SU-DHL-6 (cell line): ENCODE data around the gene PSMC3.
A peak's percentile ranks its signal among the peaks of the same experiment; 100 is the strongest.

Experiments
- H2AFZ ChIP-seq: fragments of 200-600 bp; sonication (generic); 2 replicates; pipeline ENCODE4 v1.6.1; 2014; ENCODE audit warnings: low read depth, mild to moderate bottlenecking, moderate library complexity, mixed read lengths, antibody characterized with exemption, low read length; ENCODE audit not compliant: severe bottlenecking
- H3F3A ChIP-seq: fragments of 200-600 bp; shearing (Covaris generic); 2 replicates; pipeline ENCODE4 v1.6.0; 2016; ENCODE audit warnings: antibody characterized with exemption, mild to moderate bottlenecking; ENCODE audit not compliant: insufficient read depth
- H3K27ac ChIP-seq: fragments of 200-600 bp; sonication (generic); 2 replicates; pipeline ENCODE4 v1.5.1; 2016; ENCODE audit warnings: low read depth, mild to moderate bottlenecking, low read length, moderate library complexity, mixed read lengths
- H3K27me3 ChIP-seq: fragments of 200-600 bp; sonication (generic), shearing (Covaris generic); 2 replicates; pipeline ENCODE4 v1.6.0; 2014; ENCODE audit warnings: mild to moderate bottlenecking, low read length
- H3K36me3 ChIP-seq: fragments of 200-600 bp; sonication (generic); 2 replicates; pipeline ENCODE4 v1.6.1; 2014; ENCODE audit warnings: mild to moderate bottlenecking, low read length, mixed read lengths
- H3K4me2 ChIP-seq: fragments of 300-600, 200-600 bp; shearing (Covaris generic), sonication (generic); 2 replicates; pipeline ENCODE4 v1.6.0; 2014; ENCODE audit warnings: low read length, low read depth, mild to moderate bottlenecking; ENCODE audit not compliant: poor library complexity, severe bottlenecking
- H3K4me3 ChIP-seq: fragments of 200-600 bp; sonication (generic); 2 replicates; pipeline ENCODE4 v1.5.1; 2014; ENCODE audit warnings: antibody characterized with exemption, low read length, mild to moderate bottlenecking, mixed read lengths; ENCODE audit not compliant: insufficient read depth, poor library complexity, severe bottlenecking
- H3K79me2 ChIP-seq: fragments of 200-600 bp; sonication (generic); 2 replicates; pipeline ENCODE4 v1.6.1; 2014; ENCODE audit warnings: mild to moderate bottlenecking, low read length, moderate library complexity; ENCODE audit not compliant: insufficient read depth
- H3K9ac ChIP-seq: fragments of 200-600 bp; sonication (generic); 2 replicates; pipeline ENCODE4 v1.7.0; 2014; ENCODE audit warnings: mild to moderate bottlenecking, low read length
- H3K9me2 ChIP-seq: fragments of 200-600 bp; sonication (generic); replicated peaks from 2 replicates; pipeline ENCODE4 v1.6.1; 2014; ENCODE audit warnings: low read length; ENCODE audit not compliant: insufficient read depth
- H3K9me3 ChIP-seq: fragments of 200-600 bp; sonication (generic); 2 replicates; pipeline ENCODE4 v1.6.1; 2014; ENCODE audit warnings: low read length, mixed read lengths; ENCODE audit not compliant: insufficient read depth
- H4K20me1 ChIP-seq: fragments of 200-600 bp; sonication (generic); 2 replicates; pipeline ENCODE4 v1.6.1; 2014; ENCODE audit warnings: low read depth, mild to moderate bottlenecking, antibody characterized with exemption, low read length, moderate library complexity, mixed read lengths
- CTCF ChIP-seq: fragments of 200-600 bp; sonication (generic); IDR thresholded peaks from one replicate; pipeline ENCODE4 v1.5.1; 2017; ENCODE audit warnings: antibody characterized with exemption, mild to moderate bottlenecking, low read length, moderate library complexity; ENCODE audit not compliant: insufficient read depth, poor library complexity, severe bottlenecking
- EZH2phosphoT487 ChIP-seq: fragments of 200-600 bp; sonication (generic), shearing (Covaris generic); conservative IDR thresholded peaks from 2 replicates; pipeline ENCODE4 v1.6.1; 2018; ENCODE audit warnings: mild to moderate bottlenecking, antibody characterized with exemption, low read length, moderate library complexity, mixed read lengths

The PSMC3 gene

GRCh38 chr11:47376107-47376524, 50.1 kb downstream of the PSMC3 start:
- no peaks in the 10 kb centered on the region for H3K36me3 ChIP-seq
- H3K4me2 ChIP-seq, result peak overlapping the region; percentile 79
- no peak overlapping the region for H2AFZ ChIP-seq
- H3K4me3 ChIP-seq, result peak overlapping the region; percentile 74
- H3K9me2 ChIP-seq, result no peaks in the 10 kb centered on the region
- H3K27me3 ChIP-seq, result no peaks in the 10 kb centered on the region
- TF ChIP-seq EZH2phosphoT487 (no peak), CTCF (no peak)
- no peaks in the 10 kb centered on the region for H3F3A ChIP-seq
- H3K9me3 ChIP-seq, result no peaks in the 10 kb centered on the region
- peak overlapping the region; percentile 97 for H3K9ac ChIP-seq
- H3K79me2 ChIP-seq, result peaks cover 40% of the 10 kb centered on the region
- H3K27ac ChIP-seq, result peak overlapping the region; percentile 90
- H4K20me1 ChIP-seq, result no peaks in the 10 kb centered on the region

DNA sequence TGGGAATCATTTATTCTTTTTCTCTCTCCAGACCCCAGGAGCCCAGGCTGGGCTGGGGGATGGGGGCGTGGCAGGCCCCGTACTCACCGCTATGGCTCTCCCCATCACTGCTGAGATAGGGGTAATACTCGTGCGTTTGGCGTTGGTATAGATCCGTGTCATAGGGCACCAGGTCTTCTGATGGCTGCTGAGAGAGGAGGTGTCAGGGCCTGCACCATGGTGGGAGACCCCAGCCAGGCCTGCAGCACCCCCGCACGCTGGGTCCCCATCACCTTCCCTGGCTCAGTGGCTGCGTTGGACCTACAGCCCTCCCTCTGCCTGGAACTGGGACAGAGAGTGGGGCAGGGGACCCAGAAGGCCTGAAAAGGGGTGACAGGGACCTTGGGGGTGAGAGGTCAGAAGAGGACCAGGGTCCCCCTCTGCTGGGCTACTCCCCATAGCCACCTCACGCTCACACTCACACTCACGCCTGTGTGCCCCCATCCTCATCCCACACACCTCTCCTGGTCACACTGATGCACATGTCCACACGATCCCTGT, 50.6 kb downstream of the PSMC3 start:
- Histone ChIP-seq H3K9me3 (no peaks in the 10 kb centered on the region), H3F3A (no peaks in the 10 kb centered on the region), H3K36me3 (no peaks in the 10 kb centered on the region), H2AFZ (no peak overlapping the region), H3K79me2 (peaks cover 40% of the 10 kb centered on the region), H3K27ac (peak overlapping the region; percentile 90), H3K9ac (peak overlapping the region; percentile 97; the same call in 1 of the 2 replicates), H3K4me2 (peak overlapping the region; percentile 79), H3K4me3 (no peak overlapping the region), H3K27me3 (no peaks in the 10 kb centered on the region), H3K9me2 (no peaks in the 10 kb centered on the region), H4K20me1 (no peaks in the 10 kb centered on the region)
- TF ChIP-seq CTCF, result no peak
- TF ChIP-seq EZH2phosphoT487, result no peak

DNA sequence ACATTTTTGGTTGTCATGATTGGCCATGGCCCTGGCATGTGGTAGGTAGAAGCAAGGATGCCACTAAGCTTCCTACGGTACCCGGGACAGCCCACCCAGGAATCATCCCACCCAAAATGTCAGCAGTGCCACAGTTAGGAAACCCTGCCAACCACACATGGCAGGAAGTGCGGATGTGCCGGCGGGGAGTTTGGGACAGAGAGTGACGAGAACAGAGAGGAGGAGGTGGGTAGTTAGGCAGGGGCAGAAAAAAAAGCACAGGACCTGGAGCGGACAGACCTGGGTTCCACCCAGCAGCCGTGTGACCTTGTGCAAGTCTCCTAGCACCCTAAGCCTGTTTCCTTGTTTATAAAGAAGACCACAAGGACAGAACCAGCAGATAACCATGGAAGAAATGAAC, 51.2 kb downstream of the PSMC3 start:
- no peaks in the 10 kb centered on the region for H3K9me2 ChIP-seq
- no peak for TF ChIP-seq EZH2phosphoT487
- TF ChIP-seq CTCF, result no peak
- H3K9ac ChIP-seq, result no peak overlapping the region
- H2AFZ ChIP-seq, result no peak overlapping the region
- no peaks in the 10 kb centered on the region for H3K27me3 ChIP-seq
- H3K27ac ChIP-seq, result no peak overlapping the region
- no peak overlapping the region for H3K4me3 ChIP-seq
- H3K9me3 ChIP-seq, result no peaks in the 10 kb centered on the region
- no peaks in the 10 kb centered on the region for H4K20me1 ChIP-seq
- H3K79me2 ChIP-seq, result peaks cover 40% of the 10 kb centered on the region
- no peaks in the 10 kb centered on the region for H3F3A ChIP-seq
- no peaks in the 10 kb centered on the region for H3K36me3 ChIP-seq
- no peak overlapping the region for H3K4me2 ChIP-seq
